ENCODE results near the gene ZNF836.

DNA sequence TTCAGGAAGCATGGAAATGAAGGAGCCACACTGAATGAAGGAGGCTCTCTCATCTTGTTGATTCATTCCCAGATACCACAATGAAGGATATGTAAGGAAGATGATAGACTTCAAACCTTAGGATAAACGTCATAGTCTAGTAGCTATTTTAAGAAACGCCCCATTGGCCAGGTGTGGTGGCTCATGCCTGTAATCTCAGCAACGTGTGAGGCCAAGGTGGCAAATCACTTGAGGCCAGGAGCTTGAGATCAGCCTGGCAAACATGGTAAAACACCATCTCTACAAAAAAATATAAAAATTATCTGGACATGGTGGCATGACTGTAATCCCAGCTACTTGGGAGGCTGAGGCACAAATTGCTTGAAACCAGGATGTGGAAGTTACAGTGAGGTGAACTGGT, 58.8 kb downstream of the ZNF836 start:
- TF ChIP-seq EZH2 (IDR thresholded peaks at IDR 0.05) = no peak
- no peak for TF ChIP-seq POLR2AphosphoS5 (IDR thresholded peaks at IDR 0.05; ENCODE audit: borderline replicate concordance, low read depth, low read length)
